Small intestine (tissue), 7 donors: ENCODE results near the gene SCNN1A. TPM values are rescaled to one million over a fixed set of nuclear protein-coding genes. Genes with fewer than 3 reads are reported as not detected.
A peak's percentile ranks its signal among the peaks of the same experiment; 100 is the strongest.
"Not testable (repeated sequence)": the region's sequence is repeated elsewhere in the genome, so short reads cannot be mapped to it uniquely, and the experiment has no call there.

Experiments
- DNase-seq, 2 donors: peaks; one replicate each; pipeline versions ENCODE4 v3.0.0 to v3.0.0-alpha.2; 2013
- FAIRE-seq: peaks from 2 replicates; lab custom pipeline; 2012; peaks lifted over from hg19 to GRCh38; lab: Jason Lieb, UNC
- H3K27ac ChIP-seq, 3 donors: one replicate each; pipeline ENCODE4 v1.5.1; 2013; ENCODE audit warnings: low read length in 2 of 3, mild to moderate bottlenecking in 2 of 3, control low read depth in 1 of 3, inconsistent platforms in 1 of 3, low read depth in 1 of 3, moderate library complexity in 1 of 3
- H3K27me3 ChIP-seq, 3 donors: one replicate each; pipeline ENCODE4 v1.6.1; 2013; ENCODE audit warnings: low read length in 3 of 3, inconsistent platforms in 1 of 3; ENCODE audit not compliant: control insufficient read depth in 3 of 3, insufficient read depth in 3 of 3
- H3K36me3 ChIP-seq, 3 donors: one replicate each; pipeline ENCODE4 v1.6.1; 2013; ENCODE audit warnings: low read length in 3 of 3, inconsistent platforms in 1 of 3, low read depth in 1 of 3, mild to moderate bottlenecking in 1 of 3, moderate library complexity in 1 of 3; ENCODE audit not compliant: control insufficient read depth in 3 of 3, insufficient read depth in 2 of 3
- H3K4me1 ChIP-seq, 3 donors: one replicate each; pipeline ENCODE4 v1.6.1; 2013; ENCODE audit warnings: low read length in 2 of 3, inconsistent platforms in 1 of 3, low read depth in 1 of 3, mild to moderate bottlenecking in 1 of 3, moderate library complexity in 1 of 3; ENCODE audit not compliant: control insufficient read depth in 3 of 3, insufficient read depth in 2 of 3
- H3K4me3 ChIP-seq, 3 donors: one replicate each; pipeline ENCODE4 v1.5.1; 2013; ENCODE audit warnings: low read length in 3 of 3, control low read depth in 1 of 3, inconsistent platforms in 1 of 3, low read depth in 1 of 3, mild to moderate bottlenecking in 1 of 3, moderate library complexity in 1 of 3
- H3K9me3 ChIP-seq, 2 donors: one replicate each; pipeline ENCODE4 v1.6.1; 2013; ENCODE audit warnings: low read depth in 1 of 2, low read length in 1 of 2; ENCODE audit not compliant: control insufficient read depth in 2 of 2, insufficient read depth in 1 of 2
- WGBS, 3 donors: extraction: QIAGEN DNeasy Blood & Tissue Kit; methylation state at CpG; one replicate each; pipeline ENCODE4 v1.1.7; 2013; 5-methylcytosine and 5-hydroxymethylcytosine counted together
- polyA plus RNA-seq, 4 donors: library from polyadenylated mRNA; stranded (reverse) in 3 of 4; unstranded in 1 of 4; fragments of 200-250 nt in 3 of 4; fragments of 120-200 nt in 1 of 4; gene quantifications; one replicate each; pipeline versions ENCODE4 v1.2.1 to v1.2.3, GENCODE V29; 2013
- donor health status: healthy with polysubstance abuse.
- donor health status: control.
- donor health status: control.
- donor health status: Bipolar disorder and iron deficiency.
- donor health status: healthy.

Gene SCNN1A
- polyA plus RNA-seq, 4 donors: 12.3 to 47.1 (median 16.6) TPM

GRCh38 chr12:6343518-6343917, 31.8 kb downstream of the SCNN1A start:
- FAIRE-seq: no peak
- Histone ChIP-seq H3K4me3 (no peak overlapping the region), H3K4me1 (peaks cover 6 to 51% (median 6%) of the 10 kb centered on the region in 3 donors), H3K27ac (peak overlapping the region; percentile 53 to 80 (median 66)), H3K36me3 (peaks cover 0 to 18% (median 0%) of the 10 kb centered on the region in 3 donors), H3K27me3 (no peaks in the 10 kb centered on the region), H3K9me3 (no peaks in the 10 kb centered on the region)
- WGBS, 3 donors: 51 to 54% (median 52%) methylated on average over 5 of the region's 5 CpGs
- peak; percentile 71 to 78 for DNase-seq

GRCh38 chr12:6342140-6342889, 33.0 kb downstream of the SCNN1A start:
- Histone ChIP-seq H3K9me3 (no peaks in the 10 kb centered on the region), H3K36me3 (peaks cover 0 to 30% (median 0%) of the 10 kb centered on the region in 3 donors), H3K4me3 (peak overlapping the region; percentile 83 to 96 (median 85)), H3K27me3 (no peaks in the 10 kb centered on the region), H3K27ac (peak overlapping the region; percentile 97 to 100 (median 98)), H3K4me1 (peaks cover 6 to 63% (median 6%) of the 10 kb centered on the region in 3 donors)
- DNase-seq (peak in 1 of 2 donors; percentile 32), FAIRE-seq (no peak)
- WGBS, 3 donors: 39 to 49% (median 41%) methylated on average over 7 of the region's 7 CpGs

- no peak for FAIRE-seq
- Histone ChIP-seq H3K27me3 (no peaks in the 10 kb centered on the region), H3K27ac (peak within 1 kb of the TSS; percentile 97 to 100 (median 98)), H3K4me1 (peaks cover 6 to 70% (median 6%) of the 10 kb centered on the region in 3 donors), H3K4me3 (peak within 1 kb of the TSS; percentile 83 to 96 (median 85)), H3K36me3 (peaks cover 0 to 37% (median 0%) of the 10 kb centered on the region in 3 donors), H3K9me3 (no peaks in the 10 kb centered on the region)
- DNase-seq: peak; percentile 87 to 88
- WGBS, 3 donors: 0 to 2% (median 1%) methylated on average over 20 to 21 of the region's 21 CpGs
Measured at GRCh38 chr12:6341417-6342139, 33.8 kb downstream of the SCNN1A start, which contains the start of gene TNFRSF1A. TSS of gene TNFRSF1A (minus strand) at chr12:6342076. CDS start at chr12:6341814, 262 bp downstream.

GRCh38 chr12:6340745-6341416, 34.5 kb downstream of the SCNN1A start:
- Histone ChIP-seq H3K27ac (peak overlapping the region; percentile 97 to 100 (median 98)), H3K4me3 (peak overlapping the region; percentile 83 to 96 (median 85)), H3K27me3 (no peaks in the 10 kb centered on the region), H3K9me3 (no peaks in the 10 kb centered on the region), H3K4me1 (peaks cover 3 to 70% (median 6%) of the 10 kb centered on the region in 3 donors), H3K36me3 (peaks cover 0 to 39% (median 0%) of the 10 kb centered on the region in 3 donors)
- 3 to 4% (median 3%) methylated on average over 15 of the region's 15 CpGs for WGBS, 3 donors
- DNase-seq (peak in 1 of 2 donors; percentile 42), FAIRE-seq (no peak)

- Histone ChIP-seq H3K4me3 (peak overlapping the region; percentile 83 to 96 (median 85)), H3K36me3 (peaks cover 0 to 45% (median 0%) of the 10 kb centered on the region in 3 donors), H3K9me3 (no peaks in the 10 kb centered on the region), H3K27me3 (no peaks in the 10 kb centered on the region), H3K4me1 (peaks cover 3 to 73% (median 6%) of the 10 kb centered on the region in 3 donors), H3K27ac (peak overlapping the region; percentile 97 to 100 (median 98))
- DNase-seq: peak; percentile 64 to 96
- 1 to 5% (median 4%) methylated on average over 9 of the region's 9 CpGs for WGBS, 3 donors
- FAIRE-seq: no peak
Measured at GRCh38 chr12:6340032-6340638, 35.2 kb downstream of the SCNN1A start.

GRCh38 chr12:6338955-6339354, 36.4 kb downstream of the SCNN1A start:
- peak overlapping the region; percentile 97 to 100 (median 98) for H3K27ac ChIP-seq
- H3K27me3 ChIP-seq: no peaks in the 10 kb centered on the region
- peaks cover 5 to 78% (median 7%) of the 10 kb centered on the region in 3 donors for H3K4me1 ChIP-seq
- 29 to 39% (median 36%) methylated on average over 3 of the region's 3 CpGs for WGBS, 3 donors
- H3K36me3 ChIP-seq: peaks cover 0 to 56% (median 2%) of the 10 kb centered on the region in 3 donors
- DNase-seq (peak in 1 of 2 donors; percentile 29), FAIRE-seq (no peak)
- peak overlapping the region; percentile 2 to 96 (median 83) for H3K4me3 ChIP-seq
- no peaks in the 10 kb centered on the region for H3K9me3 ChIP-seq

GRCh38 chr12:6338536-6338935, 36.8 kb downstream of the SCNN1A start:
- Histone ChIP-seq H3K36me3 (peaks cover 0 to 61% (median 6%) of the 10 kb centered on the region in 3 donors), H3K4me1 (peaks cover 5 to 77% (median 10%) of the 10 kb centered on the region in 3 donors), H3K27ac (peak overlapping the region; percentile 97 to 100 (median 98)), H3K4me3 (peak overlapping the region in 1 of 3 donors; percentile 96)
- not testable (repeated sequence) for H3K9me3 ChIP-seq, DNase-seq, H3K27me3 ChIP-seq, FAIRE-seq
- WGBS, 3 donors: 52 to 61% (median 60%) methylated on average over 8 of the region's 8 CpGs
